Inflammatory macrophage treated with lipopolysaccharide for 4 hours (primary cell): ENCODE data around the gene CCDC89.

Experiments used
- DNase-seq: peaks from one replicate; pipeline ENCODE4 v3.0.0-alpha.2; 2020

The CCDC89 gene

GRCh38 chr11:85685820-85686459 is at the start of gene CCDC89:
Gene CCDC89, minus strand, starts transcription at chr11:85686195. Its CDS starts 65 bp downstream, at chr11:85686130.
- DNase-seq, result no peak

GRCh38 chr11:85732965-85733364 is 47.0 kb upstream of the CCDC89 start:
- DNase-seq, result no peak

- DNase-seq, result no peak
Observed at GRCh38 chr11:85726381-85726780, 40.4 kb upstream of the CCDC89 start.

- DNase-seq, result no peak
Observed at GRCh38 chr11:85725510-85726258, 39.7 kb upstream of the CCDC89 start.

- DNase-seq, result peak; percentile 56
Observed at GRCh38 chr11:85724748-85725465, 38.9 kb upstream of the CCDC89 start.

- no peak for DNase-seq
Observed at GRCh38 chr11:85723088-85723487, 37.1 kb upstream of the CCDC89 start.

- no peak for DNase-seq
Observed at GRCh38 chr11:85721191-85721590, 35.2 kb upstream of the CCDC89 start.

- DNase-seq, result no peak
Observed at GRCh38 chr11:85718991-85719807, 33.2 kb upstream of the CCDC89 start.

GRCh38 chr11:85718126-85718943 is 32.3 kb upstream of the CCDC89 start:
- no peak for DNase-seq

- DNase-seq, result no peak
Observed at GRCh38 chr11:85717429-85717828, 31.4 kb upstream of the CCDC89 start.

- no peak for DNase-seq
Observed at GRCh38 chr11:85712953-85713352, 27.0 kb upstream of the CCDC89 start.

GRCh38 chr11:85710917-85711316 is 24.9 kb upstream of the CCDC89 start:
- DNase-seq, result no peak

GRCh38 chr11:85709941-85710702 is 24.1 kb upstream of the CCDC89 start:
- DNase-seq, result no peak

- no peak for DNase-seq
Observed at GRCh38 chr11:85705800-85706199, 19.8 kb upstream of the CCDC89 start.

- no peak for DNase-seq
Observed at GRCh38 chr11:85704967-85705366, 19.0 kb upstream of the CCDC89 start.

- DNase-seq, result peak; percentile 32
Observed at GRCh38 chr11:85699957-85700741, 14.2 kb upstream of the CCDC89 start.

GRCh38 chr11:85698195-85698594 is 12.2 kb upstream of the CCDC89 start:
- DNase-seq, result no peak

- DNase-seq, result no peak
Observed at GRCh38 chr11:85697747-85698146, 11.8 kb upstream of the CCDC89 start.

- DNase-seq, result no peak
Observed at GRCh38 chr11:85695546-85695945, 9.6 kb upstream of the CCDC89 start.

- DNase-seq, result peak; percentile 34
Observed at GRCh38 chr11:85694385-85694980, 8.5 kb upstream of the CCDC89 start.
